GM18868 (cell line): Measurements from ENCODE around the gene SUPT3H.

Experiments used
- ATAC-seq: cut with Tn5 transposase; IDR thresholded peaks from one replicate; pipeline ENCODE4 v1.9.1; 2021; ENCODE audit warnings: mild to moderate bottlenecking, moderate library complexity; ENCODE audit not compliant: unreplicated experiment

The SUPT3H gene

DNA sequence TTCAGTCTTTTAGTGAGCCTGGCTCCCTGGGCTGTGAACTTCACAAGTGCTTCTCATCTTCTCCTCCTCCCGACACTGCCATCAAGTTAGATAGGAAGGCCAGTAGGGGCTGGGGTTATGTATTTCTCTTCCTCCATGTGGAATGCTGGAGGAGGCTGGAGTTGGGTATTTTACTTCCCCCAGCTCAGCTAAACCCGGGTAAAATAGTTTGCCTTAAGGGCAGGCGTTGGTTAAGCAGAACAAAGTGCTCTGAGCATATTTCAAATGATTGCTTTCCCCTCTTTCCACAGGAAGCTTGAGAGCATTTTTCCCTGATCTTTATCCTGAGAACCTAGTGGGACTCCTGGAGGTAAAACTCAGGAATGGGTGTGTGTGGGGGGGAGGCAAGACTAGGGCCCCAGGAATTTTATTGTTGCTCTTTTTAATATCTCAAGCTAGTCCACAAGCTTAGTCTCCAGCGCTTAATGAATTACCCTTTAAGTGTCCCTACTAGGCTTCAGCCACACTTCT, 16.9 kb upstream of the SUPT3H start:
- no peak for ATAC-seq

DNA sequence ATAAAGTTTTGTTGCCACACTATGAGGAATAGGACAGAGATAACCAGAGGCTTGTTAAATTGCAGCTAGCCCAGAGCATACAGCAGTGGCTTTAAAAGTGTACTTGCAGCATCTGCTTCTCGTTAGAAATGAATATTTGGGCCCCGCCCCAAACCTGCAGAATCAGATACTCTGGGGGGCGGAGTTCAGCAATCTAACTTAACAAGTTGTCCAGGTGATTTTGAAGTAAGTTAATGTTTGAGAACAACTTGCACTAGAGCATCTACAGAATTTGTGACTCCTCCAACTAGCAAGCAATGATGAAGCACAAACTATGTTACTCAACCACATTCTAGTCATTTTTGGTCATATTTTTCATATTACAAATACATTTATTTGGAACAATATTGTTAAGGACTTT, 10.6 kb upstream of the SUPT3H start:
- no peak for ATAC-seq

DNA sequence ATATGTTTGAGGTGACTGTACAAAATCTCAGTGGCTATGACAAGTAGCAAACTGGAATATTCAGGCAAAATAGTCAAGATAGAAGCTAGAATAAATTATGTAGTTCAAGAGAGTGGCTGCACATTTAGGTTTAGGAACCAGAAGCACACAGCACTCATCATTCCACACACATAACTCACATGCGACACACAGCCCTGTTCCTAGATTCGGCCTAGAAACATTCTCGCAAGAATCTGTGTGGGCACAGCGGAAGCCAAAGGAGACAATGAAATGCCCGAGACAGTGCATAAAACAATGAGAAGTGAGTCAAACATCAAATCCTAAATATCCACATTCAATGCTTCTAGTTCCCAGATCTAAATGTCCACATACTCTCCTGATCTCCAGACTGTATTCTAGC, 9.5 kb upstream of the SUPT3H start:
- ATAC-seq = no peak

DNA sequence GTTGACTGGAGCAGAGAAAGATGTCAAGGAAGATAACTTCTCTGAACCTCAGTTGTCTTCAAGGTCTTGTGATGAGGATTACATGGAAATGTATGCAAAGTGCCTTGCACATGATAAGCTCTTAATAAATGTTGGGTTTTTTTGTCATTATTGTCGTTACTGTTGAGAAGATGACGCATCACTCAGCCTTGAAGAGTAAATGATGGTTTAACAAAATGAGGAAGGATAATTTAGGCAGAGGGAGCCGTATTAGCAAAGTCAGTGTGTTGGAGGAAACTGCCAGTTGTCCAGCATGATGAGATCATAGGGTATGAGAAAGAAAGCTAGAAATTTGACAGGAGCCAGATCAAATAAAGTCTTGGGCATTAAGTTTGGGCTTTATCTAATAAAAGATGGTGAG, 8.8 kb upstream of the SUPT3H start:
- no peak for ATAC-seq

DNA sequence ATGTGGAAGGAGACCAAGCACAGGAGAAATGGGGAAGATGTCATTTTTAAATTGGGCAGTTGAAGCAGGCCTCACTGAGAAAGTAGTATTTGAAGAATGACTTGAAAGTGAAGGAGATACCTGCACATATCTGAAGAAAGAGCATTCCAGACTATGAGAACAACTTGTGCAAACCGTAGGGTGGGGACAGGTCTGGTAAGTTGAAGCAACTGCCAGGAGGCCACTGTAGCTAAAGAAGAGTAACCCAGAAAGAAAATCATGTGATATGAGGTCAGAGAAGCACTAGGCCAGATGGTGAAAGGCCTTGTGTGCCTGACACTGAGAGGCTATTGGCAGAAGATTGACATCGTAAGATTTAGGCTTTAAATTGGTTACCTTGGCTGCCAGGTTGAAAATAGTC, 4.7 kb upstream of the SUPT3H start:
- ATAC-seq = no peak

DNA sequence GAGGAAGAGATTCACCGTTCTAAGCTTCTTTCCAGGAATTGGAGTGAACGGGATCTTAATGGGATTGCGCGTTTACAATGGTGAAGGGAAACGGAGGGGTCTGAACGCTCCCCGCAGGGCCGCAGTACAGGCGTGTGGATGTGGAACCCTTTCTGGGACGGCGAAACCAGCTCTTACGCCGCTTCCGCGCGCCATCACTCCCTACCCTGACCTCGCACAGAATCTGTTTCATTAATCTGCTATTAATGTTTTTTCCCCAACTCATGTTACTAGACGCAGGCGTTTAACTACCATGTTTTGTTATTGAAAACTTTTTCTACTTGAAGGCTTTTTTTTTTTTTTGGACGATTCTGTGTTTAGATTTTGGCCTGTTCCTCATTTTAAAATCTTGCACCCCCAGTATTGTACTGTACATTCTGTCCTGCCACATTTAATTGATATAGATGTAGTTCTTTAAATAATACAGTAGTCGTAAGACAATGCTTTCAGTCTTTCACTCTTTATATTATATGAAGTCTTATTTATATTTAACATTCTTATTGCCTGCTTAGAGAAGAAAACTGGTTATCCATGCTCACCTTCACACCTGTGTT, 696 bp upstream of the SUPT3H start:
- ATAC-seq = peak; percentile 22

DNA sequence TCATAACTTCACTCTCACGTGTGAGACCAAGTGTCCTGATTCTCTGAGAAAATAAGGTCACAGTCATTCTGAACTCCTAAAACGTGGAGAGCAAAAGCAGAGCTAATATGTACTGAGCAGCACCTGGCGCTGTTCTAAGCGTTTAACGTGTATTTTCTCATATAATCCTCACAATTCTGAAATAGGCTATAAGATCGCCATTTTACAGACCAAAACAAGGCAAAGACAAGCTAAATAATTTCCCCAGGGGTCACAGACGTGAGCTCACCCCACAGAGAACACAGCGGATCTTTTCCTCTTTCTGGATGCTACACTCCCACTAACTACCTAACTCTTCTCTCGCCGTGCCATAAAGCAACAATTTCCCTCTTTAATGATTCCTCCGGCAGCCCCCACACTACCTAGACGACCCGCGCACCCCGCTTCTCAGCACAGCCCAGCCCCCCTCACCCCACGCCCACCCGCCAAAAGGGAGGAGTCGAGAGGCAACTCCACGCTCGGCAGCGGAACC, 636 bp downstream of the SUPT3H start:
- no peak for ATAC-seq

DNA sequence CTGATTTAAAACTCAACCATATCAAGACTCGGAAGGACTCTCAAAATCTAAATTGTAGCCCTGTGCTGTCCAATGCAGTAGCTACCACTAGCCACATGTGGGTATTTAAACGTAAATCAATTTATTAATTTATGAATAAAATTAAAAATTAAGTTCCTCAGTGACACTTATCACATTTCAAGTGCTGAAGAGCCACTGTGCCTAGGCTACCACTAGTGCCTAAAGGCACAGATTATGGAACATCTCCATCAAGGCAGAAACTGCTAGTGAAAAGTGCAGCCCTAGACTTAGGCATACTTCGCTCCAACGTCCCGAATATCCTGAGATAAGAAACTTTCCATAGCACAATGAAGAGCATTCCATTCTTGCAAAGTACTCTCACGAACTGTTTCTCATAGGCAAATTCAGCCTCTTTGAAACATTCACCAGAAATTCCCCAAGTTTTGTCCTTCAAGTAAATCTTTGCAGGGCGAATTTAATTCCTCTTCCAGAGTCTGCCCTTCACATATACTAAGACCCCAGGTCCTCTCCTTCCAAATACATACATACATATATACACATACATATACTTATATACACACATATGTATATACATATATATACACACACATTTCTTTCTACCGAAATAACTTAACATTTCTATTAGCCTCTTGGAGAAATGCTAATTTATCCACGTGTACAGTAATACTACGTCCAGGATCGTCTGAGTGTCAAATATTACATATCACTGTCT, 1.3 kb downstream of the SUPT3H start:
- no peak for ATAC-seq

DNA sequence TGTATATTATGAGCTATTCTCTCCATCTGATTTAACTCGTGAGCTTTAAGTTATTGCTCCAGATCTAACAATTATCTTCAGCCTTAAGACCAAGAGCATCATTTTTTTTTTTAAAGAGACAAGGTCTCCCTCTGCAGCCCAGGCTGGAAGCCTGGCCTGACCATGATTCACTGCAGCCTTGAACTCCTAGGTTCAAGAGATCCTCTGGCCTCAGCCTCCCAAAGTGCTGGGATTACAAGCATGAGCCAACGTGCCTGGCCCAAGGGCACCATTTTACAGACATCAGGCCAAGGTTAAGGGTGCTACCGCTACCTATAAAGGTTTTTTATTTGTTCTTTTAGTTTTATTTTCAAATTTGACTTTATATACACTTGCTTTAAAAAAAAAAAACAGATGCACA, 2.3 kb downstream of the SUPT3H start:
- ATAC-seq = no peak

DNA sequence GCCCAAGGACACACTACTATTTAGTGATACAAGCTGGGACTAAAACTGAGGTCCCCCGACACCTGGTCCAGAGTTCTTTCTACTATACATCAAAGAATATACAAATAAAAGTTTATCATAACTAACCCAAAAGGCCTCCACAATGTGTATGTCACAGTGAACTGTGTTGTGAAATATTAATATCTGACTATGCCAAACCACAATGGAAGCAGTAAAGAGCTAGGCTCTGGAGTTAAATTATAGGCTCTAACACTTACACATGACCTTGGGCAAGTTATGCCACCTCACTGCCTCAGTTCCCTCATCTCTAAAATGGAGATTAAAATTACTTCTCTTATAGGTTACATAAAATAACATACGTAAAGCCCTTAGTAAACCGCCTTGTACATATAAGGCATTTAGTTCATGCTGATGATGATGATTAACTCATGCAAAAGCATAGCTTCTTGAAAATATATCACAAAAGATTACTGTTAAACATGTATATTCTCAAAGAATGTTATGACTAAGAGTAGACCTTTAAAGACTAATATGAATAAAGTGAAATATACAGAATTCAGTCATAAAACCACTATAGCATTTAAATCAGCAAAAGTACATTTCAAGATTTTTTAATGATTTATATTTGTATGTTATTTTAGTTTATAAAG, 5.7 kb downstream of the SUPT3H start:
- ATAC-seq = no peak

DNA sequence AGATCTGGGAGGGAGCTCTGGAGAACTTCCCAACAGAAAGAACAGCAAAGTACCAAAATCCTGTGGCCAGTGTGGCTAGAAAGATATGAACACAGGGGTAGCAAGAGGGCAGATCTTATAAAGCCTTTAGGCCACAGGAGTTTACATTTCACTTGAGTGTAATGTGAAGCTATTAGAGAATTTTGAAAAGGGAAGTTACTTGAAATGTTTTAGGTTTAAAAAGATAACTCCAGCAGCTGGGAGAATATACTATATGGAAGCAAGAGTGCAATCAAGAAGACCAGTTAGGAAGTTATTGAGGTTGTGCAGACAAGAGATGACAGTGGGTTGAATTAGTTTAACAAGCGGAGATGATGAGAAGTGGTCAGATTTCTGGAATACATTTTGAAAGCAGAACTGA, 7.9 kb downstream of the SUPT3H start:
- ATAC-seq = no peak

DNA sequence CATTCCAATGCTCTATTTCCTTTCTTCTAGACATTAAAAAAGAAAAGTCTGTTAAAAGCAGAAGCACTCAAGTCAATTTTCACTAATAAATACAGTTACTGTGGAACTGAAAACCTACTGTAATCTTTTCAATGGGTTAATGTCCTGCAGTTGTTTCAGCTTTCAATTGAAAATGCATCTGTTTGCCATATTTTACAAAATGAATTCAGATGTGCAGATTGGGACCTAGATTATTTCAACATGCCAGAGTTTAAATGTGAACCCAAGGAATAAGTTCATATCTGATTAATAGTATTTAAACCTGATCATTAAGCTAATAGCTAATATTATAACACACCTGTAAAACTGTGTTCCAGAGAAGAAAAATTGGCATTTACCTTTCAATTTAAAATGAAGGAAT, 9.7 kb downstream of the SUPT3H start:
- ATAC-seq = no peak

DNA sequence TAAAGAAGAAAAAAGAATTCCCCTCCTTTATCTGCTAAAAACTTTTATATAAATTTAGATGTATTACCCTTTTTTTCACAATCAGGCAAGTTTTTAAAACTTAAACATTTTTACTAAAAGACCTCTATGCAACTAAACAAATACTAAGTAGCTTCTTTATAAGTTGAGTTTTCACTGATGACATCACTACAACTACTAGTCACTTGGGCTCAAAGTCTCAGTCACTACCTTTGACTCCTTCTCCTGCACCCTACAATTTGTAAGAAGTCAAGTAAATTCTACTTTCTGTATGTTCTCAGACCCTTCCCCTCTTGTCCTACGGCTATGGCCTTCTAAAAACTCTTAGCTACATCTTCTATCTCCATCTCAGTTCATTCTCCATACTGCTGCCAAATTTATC, 11.2 kb downstream of the SUPT3H start:
- no peak for ATAC-seq

DNA sequence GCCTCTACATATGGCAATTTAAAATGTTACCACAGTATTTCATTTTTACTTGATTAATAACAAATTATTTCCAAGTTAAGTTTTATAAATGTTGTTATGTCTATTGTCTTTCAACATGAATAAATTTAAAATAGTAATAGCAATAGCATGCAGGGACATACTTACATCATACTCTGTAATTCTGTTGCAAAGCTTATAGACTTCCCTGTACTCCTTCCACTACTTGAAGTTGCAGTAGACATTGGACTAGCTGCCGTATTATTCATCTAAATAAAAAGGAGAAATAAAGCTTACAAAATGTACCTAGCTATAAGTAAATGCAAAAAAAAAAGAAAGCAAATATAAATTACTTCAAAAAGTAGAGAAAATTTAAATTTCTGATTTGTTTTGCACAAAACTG, 12.7 kb downstream of the SUPT3H start:
- no peak for ATAC-seq

DNA sequence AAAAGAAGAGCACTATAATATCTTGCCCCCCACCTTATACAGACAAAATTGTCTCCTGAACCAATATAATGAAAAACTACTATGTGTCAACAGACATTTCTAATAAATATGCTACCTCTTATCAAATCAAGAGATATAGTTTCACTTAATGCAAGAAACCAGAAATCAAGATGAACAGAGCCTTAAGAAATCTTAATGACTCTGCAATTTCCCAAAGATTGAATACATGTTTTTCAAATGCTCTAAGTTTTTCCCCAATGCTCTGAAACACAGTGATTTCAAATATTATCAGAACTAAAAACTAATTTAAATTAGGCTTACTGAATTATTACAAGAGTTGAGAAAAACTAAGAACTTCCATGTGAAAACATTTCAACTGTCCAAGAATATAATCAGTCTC, 13.3 kb downstream of the SUPT3H start:
- ATAC-seq = no peak

DNA sequence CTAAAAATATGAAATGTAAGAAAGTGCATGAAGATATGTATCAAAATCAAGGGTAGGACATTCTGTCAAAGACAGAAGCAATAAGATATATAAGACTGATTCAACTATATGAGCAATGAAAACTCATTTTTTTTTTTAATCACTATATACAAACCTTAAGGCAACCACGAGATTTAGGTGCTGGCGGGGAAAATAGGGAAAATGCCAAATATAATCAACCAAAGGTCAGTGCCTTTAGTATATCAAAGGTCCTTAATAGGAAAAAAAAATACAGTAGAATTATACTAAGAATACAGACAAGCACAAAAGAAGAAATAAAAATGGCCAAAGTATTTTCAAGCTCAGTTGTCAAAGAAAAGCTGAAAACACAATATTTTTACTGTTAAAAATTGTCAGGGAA, 24.1 kb downstream of the SUPT3H start:
- no peak for ATAC-seq

DNA sequence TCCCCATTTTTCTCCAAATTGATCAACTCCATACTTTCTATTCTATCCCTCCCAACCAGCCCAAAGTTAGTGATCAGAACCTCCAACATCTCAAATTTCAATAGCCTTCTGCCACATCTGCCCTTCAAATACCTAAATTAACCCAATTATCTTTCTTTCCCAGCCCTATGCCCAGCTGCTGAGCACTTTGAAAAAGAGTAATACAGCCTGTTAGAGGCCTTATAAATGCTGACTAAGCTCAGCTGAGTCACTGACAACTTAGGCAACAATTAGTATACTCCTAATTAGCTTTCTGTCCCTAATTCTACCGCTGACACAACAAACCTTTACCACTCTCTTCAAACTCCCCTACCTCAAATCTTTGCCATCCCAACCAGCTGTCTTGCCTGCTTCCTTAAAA, 26.1 kb downstream of the SUPT3H start:
- ATAC-seq = no peak

DNA sequence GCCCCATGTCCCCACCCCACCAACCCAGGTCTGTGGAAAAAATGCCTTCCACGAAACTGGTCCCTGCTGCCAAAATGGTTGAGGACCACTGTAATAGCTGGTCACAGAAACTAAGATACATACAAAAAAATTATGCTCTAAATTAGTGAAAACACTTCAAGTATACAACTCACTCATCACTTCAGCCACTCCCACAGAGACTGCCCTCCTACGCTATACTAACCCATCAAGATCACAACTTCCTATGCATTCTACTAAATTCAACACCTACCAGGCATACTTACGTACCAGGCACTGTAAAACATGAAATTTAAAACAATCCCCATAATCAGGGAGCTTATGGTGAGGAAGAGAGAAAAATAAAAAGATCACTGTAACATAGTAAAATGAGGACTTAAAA, 26.7 kb downstream of the SUPT3H start:
- no peak for ATAC-seq

DNA sequence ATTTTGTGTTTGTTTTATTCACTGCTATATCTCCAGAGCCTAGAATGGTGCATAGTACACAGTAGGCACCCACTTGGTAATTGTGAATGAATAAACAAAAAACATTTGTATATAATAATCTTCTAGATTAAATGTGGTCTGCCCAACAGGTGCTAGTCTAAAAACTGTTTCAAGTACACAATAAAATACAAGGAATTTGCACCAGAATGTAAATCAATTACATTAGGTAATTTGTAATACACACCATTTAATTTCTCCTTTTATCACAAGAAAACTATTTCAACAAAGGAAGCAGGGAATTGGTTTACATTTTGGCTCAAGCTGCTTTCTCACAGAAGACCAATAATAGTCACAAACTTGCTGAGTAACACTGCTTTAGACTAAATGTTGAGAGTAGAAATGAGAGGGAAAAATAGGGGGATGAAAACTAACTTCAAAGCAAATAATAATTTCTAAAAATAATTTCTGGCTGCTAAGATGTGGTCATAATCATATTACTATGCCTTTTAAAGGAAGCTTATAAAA, 27.5 kb downstream of the SUPT3H start:
- ATAC-seq = no peak

DNA sequence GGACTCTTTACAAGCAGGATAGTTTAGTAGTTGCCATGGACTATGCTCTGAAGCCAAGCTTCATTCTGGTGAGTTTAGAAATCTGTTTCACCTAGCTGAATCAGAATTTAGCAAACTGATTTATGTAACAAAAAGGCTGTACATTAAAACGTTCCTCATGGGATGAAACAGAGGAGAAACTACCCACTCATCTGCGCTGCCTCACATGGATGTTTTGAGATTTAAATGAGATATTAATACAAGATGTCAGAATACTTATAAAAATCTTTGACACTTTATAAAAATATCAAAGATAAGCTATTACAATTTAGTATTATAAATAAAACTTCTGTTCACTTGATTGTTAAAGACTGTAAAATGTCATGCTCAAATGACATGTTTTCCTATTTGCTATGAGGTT, 32.8 kb downstream of the SUPT3H start:
- no peak for ATAC-seq

DNA sequence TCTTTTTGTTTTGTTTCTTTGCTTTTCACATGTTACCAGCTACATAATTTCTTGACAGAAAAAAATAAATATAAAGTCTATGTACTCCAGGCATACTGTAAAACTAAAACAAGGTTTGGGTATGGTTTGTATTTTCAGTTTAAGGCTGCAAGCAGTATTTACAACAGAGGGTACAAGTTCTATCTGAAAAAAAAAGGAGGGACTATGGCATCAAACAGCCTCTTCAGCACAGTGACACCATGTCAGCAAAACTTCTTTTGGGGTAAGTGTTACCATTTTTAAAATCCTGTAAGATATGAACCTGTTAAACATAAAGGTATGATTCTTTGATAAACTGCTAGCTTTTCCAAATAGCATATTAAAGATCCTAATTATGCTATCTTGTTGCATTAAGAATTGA, 49.2 kb downstream of the SUPT3H start:
- no peak for ATAC-seq

DNA sequence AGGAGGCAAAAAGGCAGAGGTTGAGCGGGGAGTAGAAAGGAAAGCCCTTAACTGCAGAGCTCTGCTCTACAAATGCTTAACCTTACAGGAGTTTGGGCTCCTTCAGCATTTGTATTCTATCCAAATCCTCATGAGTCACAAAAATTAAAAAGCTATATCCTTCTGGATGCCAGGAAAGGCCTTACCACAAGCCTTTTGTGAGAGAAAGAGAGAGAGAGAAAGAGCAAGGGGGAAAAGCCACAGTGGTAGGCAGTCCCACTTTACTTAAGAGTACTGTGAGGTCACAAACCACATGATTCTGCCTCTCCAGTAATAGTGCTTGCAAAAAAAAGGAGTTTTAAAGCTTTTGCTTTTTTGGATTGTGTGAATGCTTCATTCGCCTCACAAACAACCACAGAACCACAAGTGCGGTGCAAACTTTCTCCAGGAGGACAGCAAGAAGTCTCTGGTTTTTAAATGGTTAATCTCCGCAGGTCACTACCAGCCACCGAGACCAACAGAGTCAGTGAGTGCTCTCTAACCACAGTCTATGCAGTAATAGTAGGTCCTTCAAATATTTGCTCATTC, 49.7 kb downstream of the SUPT3H start, which contains the start of gene RUNX2:
Gene RUNX2, plus strand, starts transcription at position 375 of the 567 bp plus-strand sequence. CDS start 397 bp downstream, outside the sequence.
- no peak for ATAC-seq
